Activated CD4-positive, CD25-positive, alpha-beta regulatory T cell treated with anti-CD3 and anti-CD28 coated beads, Interleukin-2, amount 50 U/mL, for 16 hours (primary cell): Measurements from ENCODE around the gene DOCK7.
"Not testable (repeated sequence)": the region's sequence is repeated elsewhere in the genome, so short reads cannot be mapped to it uniquely, and the experiment has no call there.

Experiments used
- DNase-seq: peaks from one replicate; pipeline ENCODE4 v3.0.0-alpha.2; 2020; ENCODE audit warnings: low read depth, low spot score

Gene DOCK7

GRCh38 chr1:62536865-62537264, 151.3 kb downstream of the DOCK7 start:
- no peak for DNase-seq

- no peak for DNase-seq
Measured at GRCh38 chr1:62530516-62531154, 157.6 kb downstream of the DOCK7 start.

GRCh38 chr1:62529227-62529626, 159.0 kb downstream of the DOCK7 start:
- DNase-seq: no peak

- DNase-seq: no peak
Measured at GRCh38 chr1:62528015-62528414, 160.2 kb downstream of the DOCK7 start.

GRCh38 chr1:62527346-62527745, 160.8 kb downstream of the DOCK7 start:
- DNase-seq: not testable (repeated sequence)

- no peak for DNase-seq
Measured at GRCh38 chr1:62523860-62524259, 164.3 kb downstream of the DOCK7 start.

GRCh38 chr1:62516600-62516999, 171.6 kb downstream of the DOCK7 start:
- DNase-seq: no peak

- no peak for DNase-seq
Measured at GRCh38 chr1:62514746-62515423, 173.3 kb downstream of the DOCK7 start.

- DNase-seq: no peak
Measured at GRCh38 chr1:62513013-62513412, 175.2 kb downstream of the DOCK7 start.

GRCh38 chr1:62509028-62509427, 179.2 kb downstream of the DOCK7 start:
- DNase-seq: no peak

GRCh38 chr1:62508187-62508758, 179.9 kb downstream of the DOCK7 start:
- DNase-seq: no peak

- no peak for DNase-seq
Measured at GRCh38 chr1:62500210-62500609, 188.0 kb downstream of the DOCK7 start.

GRCh38 chr1:62494137-62494536, 194.0 kb downstream of the DOCK7 start:
- no peak for DNase-seq

GRCh38 chr1:62493656-62494055, 194.5 kb downstream of the DOCK7 start:
- DNase-seq: no peak

GRCh38 chr1:62492521-62492920, 195.7 kb downstream of the DOCK7 start:
- DNase-seq: no peak

GRCh38 chr1:62487956-62488355, 200.2 kb downstream of the DOCK7 start:
- DNase-seq: no peak

- no peak for DNase-seq
Measured at GRCh38 chr1:62484824-62485468, 203.2 kb downstream of the DOCK7 start.

- no peak for DNase-seq
Measured at GRCh38 chr1:62481681-62482080, 206.5 kb downstream of the DOCK7 start.

- DNase-seq: no peak
Measured at GRCh38 chr1:62476525-62477219, 211.5 kb downstream of the DOCK7 start.

GRCh38 chr1:62467092-62467491, 221.1 kb downstream of the DOCK7 start:
- no peak for DNase-seq

- DNase-seq: no peak
Measured at GRCh38 chr1:62462370-62462769, 225.8 kb downstream of the DOCK7 start.

GRCh38 chr1:62457955-62458354, 230.2 kb downstream of the DOCK7 start:
- no peak for DNase-seq
